ENCODE data around the gene CYTH4. TPM values are rescaled to one million over a fixed set of nuclear protein-coding genes. Genes with fewer than 3 reads are reported as not detected.

CYTH4 gene
- total RNA-seq, 2 donors from 2014 or later: 1.5 to 5.9 TPM

- Histone ChIP-seq H3K27ac (no peak overlapping the region), H3K36me3 (no peaks in the 10 kb centered on the region), H3K4me1 (no peaks in the 10 kb centered on the region), H3K4me3 (no peak overlapping the region), H3K27me3 (peaks cover 0 to 5% of the 10 kb centered on the region in 2 donors), H3K9me3 (no peaks in the 10 kb centered on the region)
- TF ChIP-seq CTCF (IDR thresholded peaks at IDR 0.05): no peak
- no peak for DNase-seq (ENCODE audit: low spot score)
These were observed 26.7 kb upstream of the CYTH4 start for GRCh38 chr22:37255558-37256006.

GRCh38 chr22:37256075-37256726, 26.1 kb upstream of the CYTH4 start:
- Histone ChIP-seq H3K27me3 (peaks cover 0 to 5% of the 10 kb centered on the region in 2 donors), H3K27ac (no peak overlapping the region), H3K4me3 (no peak overlapping the region), H3K36me3 (no peaks in the 10 kb centered on the region), H3K9me3 (no peaks in the 10 kb centered on the region), H3K4me1 (no peaks in the 10 kb centered on the region)
- no peak for DNase-seq (ENCODE audit: low spot score)
- TF ChIP-seq CTCF (IDR thresholded peaks at IDR 0.05): no peak

- no peak for TF ChIP-seq CTCF (IDR thresholded peaks at IDR 0.05)
These were observed 24.1 kb upstream of the CYTH4 start for GRCh38 chr22:37258005-37258752.

GRCh38 chr22:37258753-37259401, 23.4 kb upstream of the CYTH4 start:
- no peaks in the 10 kb centered on the region for H3K4me1 ChIP-seq
- no peak for DNase-seq (ENCODE audit: low spot score)
- TF ChIP-seq CTCF (IDR thresholded peaks at IDR 0.05): no peak
- H3K36me3 ChIP-seq: no peaks in the 10 kb centered on the region
- peaks cover 0 to 5% of the 10 kb centered on the region in 2 donors for H3K27me3 ChIP-seq
- no peak overlapping the region for H3K4me3 ChIP-seq
- peaks cover 0 to 6% of the 10 kb centered on the region in 2 donors for H3K9me3 ChIP-seq
- no peak overlapping the region for H3K27ac ChIP-seq

More at GRCh38 chr22:37258005-37258752, 24.1 kb upstream of the CYTH4 start:
- no peak overlapping the region for H3K27ac ChIP-seq
- H3K9me3 ChIP-seq: no peaks in the 10 kb centered on the region
- DNase-seq (ENCODE audit: low spot score): no peak
- no peak overlapping the region for H3K4me3 ChIP-seq
- H3K4me1 ChIP-seq: no peaks in the 10 kb centered on the region
- peaks cover 0 to 5% of the 10 kb centered on the region in 2 donors for H3K27me3 ChIP-seq
- H3K36me3 ChIP-seq: no peaks in the 10 kb centered on the region

- Histone ChIP-seq H3K27me3 (peaks cover 0 to 5% of the 10 kb centered on the region in 2 donors), H3K9me3 (peaks cover 6 to 13% of the 10 kb centered on the region in 2 donors), H3K27ac (no peak overlapping the region), H3K36me3 (no peaks in the 10 kb centered on the region), H3K4me3 (no peak overlapping the region), H3K4me1 (no peaks in the 10 kb centered on the region)
- DNase-seq (ENCODE audit: low spot score): no peak
- peak in 1 of 2 donors; percentile 49 for TF ChIP-seq CTCF (IDR thresholded peaks at IDR 0.05)
These were observed 22.7 kb upstream of the CYTH4 start for GRCh38 chr22:37259540-37260029.

Data from right atrium auricular region (tissue), 2 donors.